Activated CD4-positive, alpha-beta T cell treated with anti-CD3 and anti-CD28 coated beads for 1 hour (primary cell): ENCODE measurements around the gene SHROOM3.

Source experiments
- DNase-seq: peaks from one replicate; pipeline ENCODE4 v3.0.0-alpha.2; 2020

The SHROOM3 gene

DNA sequence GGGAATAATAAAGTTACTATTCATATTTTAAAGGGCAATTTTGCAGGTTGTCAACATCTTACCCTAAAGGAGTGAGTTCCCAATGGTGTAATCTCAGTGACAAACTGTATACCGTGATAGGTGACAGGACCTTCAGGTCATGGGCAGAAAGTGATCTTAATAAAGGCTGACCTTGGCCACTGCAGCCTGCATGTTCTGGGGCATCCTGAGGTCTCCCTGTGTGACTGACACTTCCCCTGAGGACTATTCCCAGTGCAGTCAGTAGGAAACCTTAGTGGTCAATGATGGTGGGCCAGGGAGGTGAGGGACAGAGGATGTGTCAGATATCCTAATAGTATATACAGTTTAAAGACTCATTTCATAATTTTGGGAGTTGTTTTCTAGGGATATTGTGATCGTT lies 137.2 kb downstream of the SHROOM3 start:
- DNase-seq, result no peak

DNA sequence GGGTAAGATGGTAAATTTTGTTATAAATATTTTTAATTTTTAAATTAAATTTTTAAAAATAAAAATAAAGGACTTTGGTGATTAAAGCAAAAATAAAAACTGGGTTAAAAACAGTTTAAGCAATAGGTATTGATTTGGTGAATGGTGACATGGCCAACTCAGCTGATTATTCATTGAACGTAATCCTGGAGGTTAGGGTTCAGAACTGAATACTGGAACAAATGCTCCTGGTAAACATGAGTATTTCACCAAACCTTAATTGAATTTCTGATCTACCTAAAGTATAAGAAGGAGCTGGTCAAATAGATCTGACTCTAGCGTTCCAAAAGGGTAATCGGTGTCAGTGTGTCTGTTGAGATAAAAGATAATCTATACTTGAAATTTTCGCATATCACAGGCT lies 141.8 kb downstream of the SHROOM3 start:
- no peak for DNase-seq

DNA sequence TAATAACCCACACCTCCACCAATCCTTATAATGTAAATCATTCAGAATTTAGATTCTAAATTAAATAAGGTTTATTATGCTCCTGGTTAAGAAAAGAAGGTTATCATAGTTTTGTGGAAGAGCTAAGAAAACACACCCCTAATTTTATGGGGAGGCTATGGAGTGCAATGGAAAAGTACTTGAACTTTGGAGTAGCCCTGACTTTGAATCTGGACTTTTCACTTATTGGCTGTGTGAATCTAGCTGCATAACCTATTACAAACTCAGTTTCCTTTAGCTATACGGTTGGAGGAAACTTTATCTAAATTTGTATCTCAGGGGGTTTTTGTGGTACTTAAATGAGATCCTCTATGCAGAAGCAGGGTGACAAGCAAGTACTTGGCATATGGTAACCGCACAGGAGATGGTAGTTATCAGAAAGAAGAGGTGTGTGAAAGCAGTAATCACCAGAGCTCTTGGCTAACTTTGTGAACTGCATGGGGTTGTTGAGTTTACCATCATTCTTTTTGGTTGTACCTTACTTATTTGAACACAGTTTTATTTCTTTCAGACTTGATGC lies 143.1 kb downstream of the SHROOM3 start:
- no peak for DNase-seq

GRCh38 chr4:76579596-76580375 lies 144.8 kb downstream of the SHROOM3 start:
- no peak for DNase-seq

- DNase-seq, result no peak
These were observed 146.3 kb downstream of the SHROOM3 start for GRCh38 chr4:76581077-76581962.

- no peak for DNase-seq
These were observed 147.2 kb downstream of the SHROOM3 start for GRCh38 chr4:76582074-76582816.

- DNase-seq, result no peak
These were observed 147.7 kb downstream of the SHROOM3 start for GRCh38 chr4:76582817-76583087.

DNA sequence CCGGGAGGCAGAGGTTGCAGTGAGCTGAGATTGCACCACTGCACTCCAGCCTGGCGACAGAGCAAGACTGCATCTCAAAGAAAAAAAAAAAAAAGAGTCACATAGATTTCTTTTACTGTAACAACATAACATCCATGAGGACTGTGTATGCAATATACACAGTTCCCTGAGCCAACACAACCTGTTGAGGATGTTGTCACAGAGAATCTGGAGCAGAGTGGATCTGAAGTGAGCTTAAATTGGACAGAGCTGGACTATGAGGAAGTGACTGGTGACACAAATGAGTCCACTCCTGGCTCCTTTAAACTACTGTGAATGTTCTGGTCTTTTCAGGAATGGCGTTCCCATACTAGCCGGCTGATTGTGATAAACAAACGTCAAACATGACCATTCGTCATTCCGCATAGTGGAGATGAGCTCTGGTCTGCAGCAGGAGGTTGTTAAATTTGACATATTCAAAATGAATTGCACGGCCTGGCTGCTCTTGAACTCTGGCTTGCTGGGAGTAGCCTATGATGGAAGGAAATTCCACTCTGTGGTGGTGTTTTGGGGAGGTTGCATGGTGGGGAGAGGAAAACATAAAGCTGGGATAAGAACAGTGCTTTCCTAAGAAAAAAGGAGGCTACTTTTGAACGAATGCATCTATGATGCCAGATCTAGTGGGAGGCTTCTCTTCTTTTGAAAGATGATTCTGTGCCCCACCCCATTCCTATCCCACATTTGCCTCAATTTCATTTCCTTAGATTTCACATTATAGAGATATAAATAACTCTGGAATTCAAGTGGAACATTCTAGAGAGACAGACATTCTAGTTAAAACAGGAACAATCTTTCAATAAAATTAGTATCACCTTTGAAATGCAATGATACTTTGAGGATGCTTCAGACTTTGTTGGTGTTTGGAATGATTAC lies 149.5 kb downstream of the SHROOM3 start:
- DNase-seq, result no peak

GRCh38 chr4:76585272-76585671 lies 150.2 kb downstream of the SHROOM3 start:
- DNase-seq, result no peak

DNA sequence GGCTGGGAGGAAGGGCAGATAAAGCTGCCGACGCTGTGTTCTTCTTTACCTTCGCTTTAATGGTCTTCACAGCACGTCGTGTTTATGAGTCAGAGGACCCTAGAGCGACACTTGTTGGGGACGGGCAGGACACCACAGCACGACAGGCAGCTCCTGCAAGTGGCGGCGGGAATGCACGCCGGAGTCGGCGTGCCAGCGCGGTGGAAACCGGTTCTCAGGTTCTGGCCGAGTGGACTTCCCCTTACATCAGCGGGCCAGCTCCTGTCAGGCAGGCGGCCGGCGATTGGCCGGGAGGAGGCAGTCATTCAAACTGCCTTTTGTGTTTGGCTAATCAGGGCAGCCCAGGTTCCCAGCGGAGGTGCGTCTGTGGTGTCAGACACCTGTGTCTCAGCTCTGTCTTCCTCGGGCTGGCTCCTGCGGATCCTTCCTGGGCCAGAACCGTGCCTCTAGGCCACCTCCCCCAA lies 150.9 kb downstream of the SHROOM3 start:
- DNase-seq, result no peak

GRCh38 chr4:76588274-76588673 lies 153.2 kb downstream of the SHROOM3 start:
- DNase-seq, result no peak

DNA sequence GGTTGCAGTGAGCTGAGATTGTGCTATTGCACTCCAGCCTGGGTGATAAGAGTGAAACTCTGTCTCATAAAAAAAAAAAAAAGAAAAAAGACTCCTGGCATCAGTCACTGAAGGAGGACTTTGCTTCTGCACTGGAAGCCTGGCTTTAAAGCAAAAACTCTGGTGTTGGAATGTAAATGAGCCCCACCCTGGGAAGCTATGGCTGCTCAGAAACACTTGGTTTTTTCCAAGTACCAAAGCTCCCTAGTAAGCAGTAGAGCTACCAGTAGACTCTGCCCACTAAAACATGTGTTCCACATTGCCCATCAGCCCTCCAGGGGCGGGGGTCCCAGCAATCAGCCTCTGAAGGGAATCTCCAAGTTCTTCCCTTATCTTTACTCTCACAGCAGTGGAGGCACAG lies 154.4 kb downstream of the SHROOM3 start:
- no peak for DNase-seq

DNA sequence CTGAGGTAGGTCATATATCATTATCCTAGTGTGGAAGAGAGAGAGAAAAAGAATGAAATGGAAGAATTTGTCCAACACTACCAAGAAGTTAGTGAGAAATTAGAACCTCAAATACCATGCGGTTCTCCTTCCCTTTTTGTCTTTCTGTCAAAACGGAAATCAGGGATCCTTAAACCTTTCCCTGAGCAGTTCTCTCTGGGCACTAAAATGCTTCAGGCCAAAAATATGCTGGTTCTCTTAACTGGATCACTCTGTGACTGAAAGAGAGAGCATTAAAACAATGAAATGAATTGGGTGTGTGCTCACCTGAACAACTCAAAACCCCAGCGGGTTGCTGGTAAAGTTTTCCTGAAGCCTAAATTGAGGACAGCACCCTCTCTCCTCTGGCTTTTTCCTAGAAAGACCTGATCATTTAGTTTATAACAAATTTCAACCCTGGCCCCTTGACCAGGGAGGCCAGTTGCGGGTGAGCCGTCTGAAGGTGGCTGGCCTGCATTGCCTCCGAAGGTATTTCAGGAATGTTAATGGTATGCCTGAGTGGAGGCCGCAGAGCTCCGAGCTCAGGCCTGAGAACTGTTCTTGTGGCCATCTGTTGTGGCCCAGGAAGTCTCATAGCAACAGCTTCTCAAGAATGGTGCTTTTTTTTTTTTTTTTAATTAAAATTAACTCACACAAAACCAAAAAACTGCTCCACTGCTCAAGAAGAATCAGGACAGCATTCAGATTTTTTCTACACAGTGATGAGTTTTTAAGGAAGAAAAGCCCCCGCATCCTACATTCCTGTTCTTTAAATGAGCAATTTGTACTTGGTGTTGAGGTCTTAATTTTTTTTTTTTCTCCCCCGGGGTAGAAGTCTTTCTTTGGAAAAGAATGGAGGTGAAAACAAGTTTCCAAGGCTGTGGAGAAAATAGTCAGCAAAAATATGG lies 155.1 kb downstream of the SHROOM3 start:
- DNase-seq, result no peak

- DNase-seq, result no peak
These were observed 155.8 kb downstream of the SHROOM3 start for GRCh38 chr4:76590798-76591281.

- DNase-seq, result no peak
These were observed 157.0 kb downstream of the SHROOM3 start for GRCh38 chr4:76591992-76592391.

DNA sequence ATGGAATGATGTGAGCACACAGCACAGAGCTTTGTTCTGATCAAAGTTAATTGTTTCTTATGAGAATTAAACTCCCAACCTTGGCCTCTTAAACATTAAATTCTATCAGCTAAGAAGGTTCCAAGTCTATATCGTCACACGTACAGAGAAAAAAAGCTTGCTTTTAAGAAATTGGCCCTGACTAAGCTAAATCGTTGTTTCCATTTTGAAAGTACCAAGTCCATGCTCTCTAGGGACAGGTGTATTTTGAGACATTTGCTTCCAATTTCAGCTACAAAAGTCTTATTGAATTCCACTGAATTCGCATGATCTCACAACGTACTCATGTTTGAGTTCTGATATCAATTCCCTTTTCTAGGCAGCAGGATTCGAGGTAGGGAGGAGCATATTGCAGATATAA lies 157.4 kb downstream of the SHROOM3 start:
- no peak for DNase-seq

DNA sequence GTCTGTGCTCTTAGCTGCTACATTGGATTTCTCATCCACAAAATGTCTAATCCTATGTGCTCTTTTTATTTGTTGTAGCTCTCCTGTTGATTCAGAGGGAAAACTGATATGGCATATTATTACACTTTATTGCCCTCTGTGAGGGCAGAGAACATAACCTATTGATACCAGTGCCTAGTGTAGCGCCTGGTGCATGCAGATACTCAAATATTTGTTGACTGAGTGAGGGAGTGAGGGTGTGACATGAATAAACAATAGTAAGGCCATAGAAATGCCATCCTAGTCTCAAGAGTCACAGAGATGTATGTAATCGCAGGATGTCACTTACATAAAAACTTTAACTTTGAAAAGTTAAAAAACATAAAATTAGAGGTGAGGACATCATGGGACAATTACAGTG lies 159.1 kb downstream of the SHROOM3 start:
- no peak for DNase-seq

GRCh38 chr4:76595435-76595834 lies 160.4 kb downstream of the SHROOM3 start:
- no peak for DNase-seq

DNA sequence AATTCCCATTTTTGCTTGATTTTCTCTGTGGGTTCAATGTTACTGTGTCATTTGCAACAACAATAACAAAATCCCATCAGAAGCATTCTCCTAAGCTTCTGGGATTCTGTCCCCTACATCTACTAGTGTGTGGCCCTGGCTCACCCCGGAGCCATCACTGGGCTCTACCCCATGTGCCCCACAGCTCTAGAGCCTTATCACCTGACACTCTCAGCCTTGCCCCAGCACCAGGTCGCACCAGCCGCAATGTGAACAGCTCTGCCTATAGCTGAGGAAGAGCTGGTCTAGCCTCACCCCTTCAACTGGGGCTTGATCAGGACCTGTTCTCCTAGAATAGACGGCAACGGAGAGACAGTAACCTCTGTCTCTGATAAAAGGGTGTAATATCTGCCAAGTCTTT lies 161.7 kb downstream of the SHROOM3 start:
- no peak for DNase-seq

- no peak for DNase-seq
These were observed 162.5 kb downstream of the SHROOM3 start for GRCh38 chr4:76597423-76597979.
